C4-2B (cell line): ENCODE results near the gene MICAL1.

Experiments used
- CTCF ChIP-seq: fragments of 450-650 bp; conservative IDR thresholded peaks from 2 replicates; pipeline ENCODE4 v1.5.1; 2017; ENCODE audit warnings: mild to moderate bottlenecking
- ZFX ChIP-seq: fragments of 450-650 bp; IDR thresholded peaks from 2 replicates; pipeline ENCODE4 v1.6.1; 2017

GRCh38 chr6:109428889-109429477 lies 26.6 kb downstream of the MICAL1 start:
- TF ChIP-seq CTCF (no peak), ZFX (no peak)
